ENCODE data around the gene GSTA4.

Gene GSTA4

DNA sequence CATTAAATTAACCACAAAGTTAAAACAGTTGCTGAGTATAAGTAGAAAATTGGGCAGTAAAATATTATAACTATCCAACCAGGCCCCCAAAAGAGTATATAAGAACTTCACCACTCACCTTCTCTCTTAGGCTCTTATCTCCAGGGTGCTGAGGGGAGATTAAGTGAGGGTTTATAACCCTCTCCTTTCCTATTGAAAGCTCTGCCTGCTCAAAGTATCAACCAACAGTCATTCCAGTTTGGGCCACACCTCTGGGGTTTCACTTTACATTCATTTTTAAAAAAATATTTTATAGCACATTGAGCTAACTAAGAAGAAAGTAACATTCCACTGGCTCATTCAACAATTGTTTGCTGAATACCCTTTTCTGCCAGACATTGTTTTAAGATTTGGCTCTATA is 22.1 kb downstream of the GSTA4 start:
- Histone ChIP-seq H3K36me3 (replicated peaks in 1 of 2; ENCODE audit: control insufficient read depth in 2 of 2, insufficient read depth in 2 of 2, low read length in 2 of 2) (no peaks in the 10 kb centered on the region), H3K9ac (ENCODE audit: low read depth, low read length, poor library complexity) (no peak overlapping the region), H3K23ac (ENCODE audit: low read depth, low read length, poor library complexity) (no peak overlapping the region), H3K14ac (ENCODE audit: low read length) (no peak overlapping the region), H4K91ac (ENCODE audit: low read depth, low read length, poor library complexity) (no peak overlapping the region), H3K4me2 (ENCODE audit: insufficient read depth, low read length, poor library complexity, severe bottlenecking) (no peak overlapping the region), H2BK120ac (ENCODE audit: low read depth, low read length) (no peak overlapping the region), H3K27ac (replicated peaks; ENCODE audit: low read length) (no peak overlapping the region), H3K4me1 (ENCODE audit: control insufficient read depth in 2 of 2, insufficient read depth in 1 of 2, low read depth in 1 of 2, low read length in 2 of 2) (peaks cover 0 to 6% of the 10 kb centered on the region in 2 donors), H2BK15ac (ENCODE audit: low read length) (no peak overlapping the region), H3K79me1 (ENCODE audit: low read depth, low read length) (no peaks in the 10 kb centered on the region), H2AFZ (ENCODE audit: low read length) (no peak overlapping the region), H2BK5ac (ENCODE audit: low read length) (no peak overlapping the region), H3K4me3 (ENCODE audit: low read length in 2 of 2) (no peak overlapping the region), H3K4ac (ENCODE audit: low read length) (no peak overlapping the region), H2BK12ac (ENCODE audit: low read length) (no peak overlapping the region), H4K8ac (ENCODE audit: low read depth, low read length) (no peak overlapping the region), H3K18ac (ENCODE audit: low read length) (no peak overlapping the region), H3K27me3 (ENCODE audit: control insufficient read depth in 3 of 3, insufficient read depth in 3 of 3, low read depth in 1 of 3, low read length in 3 of 3) (no peaks in the 10 kb centered on the region), H3K9me3 (replicated peaks in 1 of 2; ENCODE audit: control insufficient read depth in 2 of 2, insufficient read depth in 1 of 2, low read depth in 1 of 2, low read length in 2 of 2) (no peaks in the 10 kb centered on the region), H2AK5ac (ENCODE audit: low read depth, low read length) (no peak overlapping the region)
- no peak for DNase-seq (ENCODE audit: low spot score)

- no peak overlapping the region for H3K14ac ChIP-seq (ENCODE audit: low read length)
- no peak overlapping the region for H2BK120ac ChIP-seq (ENCODE audit: low read depth, low read length)
- H4K91ac ChIP-seq (ENCODE audit: low read depth, low read length, poor library complexity), result no peak overlapping the region
- H3K36me3 ChIP-seq (replicated peaks in 1 of 2; ENCODE audit: control insufficient read depth in 2 of 2, insufficient read depth in 2 of 2, low read length in 2 of 2), result no peaks in the 10 kb centered on the region
- DNase-seq (ENCODE audit: low spot score), result no peak
- WGBS, 2 donors (ENCODE audit: extremely low coverage in 2 of 2, insufficient read length in 2 of 2, insufficient replicate concordance in 1 of 2), result no CpG with 5 or more reads among the region's 2 CpGs
- no peak overlapping the region for H4K8ac ChIP-seq (ENCODE audit: low read depth, low read length)
- no peak overlapping the region for H3K4ac ChIP-seq (ENCODE audit: low read length)
- no peak overlapping the region for H3K9ac ChIP-seq (ENCODE audit: low read depth, low read length, poor library complexity)
- peaks cover 0 to 9% (median 0%) of the 10 kb centered on the region in 3 experiments for H3K27me3 ChIP-seq (ENCODE audit: control insufficient read depth in 3 of 3, insufficient read depth in 3 of 3, low read depth in 1 of 3, low read length in 3 of 3)
- H3K4me2 ChIP-seq (ENCODE audit: insufficient read depth, low read length, poor library complexity, severe bottlenecking), result no peak overlapping the region
- H3K18ac ChIP-seq (ENCODE audit: low read length), result no peak overlapping the region
- H2AK5ac ChIP-seq (ENCODE audit: low read depth, low read length), result no peak overlapping the region
- no peak overlapping the region for H3K4me3 ChIP-seq (ENCODE audit: low read length in 2 of 2)
- H3K9me3 ChIP-seq (replicated peaks in 1 of 2; ENCODE audit: control insufficient read depth in 2 of 2, insufficient read depth in 1 of 2, low read depth in 1 of 2, low read length in 2 of 2), result no peaks in the 10 kb centered on the region
- no peak overlapping the region for H2BK12ac ChIP-seq (ENCODE audit: low read length)
- H3K27ac ChIP-seq (replicated peaks; ENCODE audit: low read length), result no peak overlapping the region
- no peak overlapping the region for H3K23ac ChIP-seq (ENCODE audit: low read depth, low read length, poor library complexity)
- no peak overlapping the region for H2BK5ac ChIP-seq (ENCODE audit: low read length)
- H3K79me1 ChIP-seq (ENCODE audit: low read depth, low read length), result no peaks in the 10 kb centered on the region
- H2BK15ac ChIP-seq (ENCODE audit: low read length), result no peak overlapping the region
- H3K4me1 ChIP-seq (ENCODE audit: control insufficient read depth in 2 of 2, insufficient read depth in 1 of 2, low read depth in 1 of 2, low read length in 2 of 2), result no peaks in the 10 kb centered on the region
- H2AFZ ChIP-seq (ENCODE audit: low read length), result no peak overlapping the region
Observed at GRCh38 chr6:52969359-52969758, 25.7 kb downstream of the GSTA4 start.

GRCh38 chr6:52966101-52966500 is 29.0 kb downstream of the GSTA4 start:
- Histone ChIP-seq H2BK5ac (ENCODE audit: low read length) (no peak overlapping the region), H3K23ac (ENCODE audit: low read depth, low read length, poor library complexity) (no peak overlapping the region), H3K36me3 (replicated peaks in 1 of 2; ENCODE audit: control insufficient read depth in 2 of 2, insufficient read depth in 2 of 2, low read length in 2 of 2) (no peaks in the 10 kb centered on the region), H4K91ac (ENCODE audit: low read depth, low read length, poor library complexity) (no peak overlapping the region), H3K9me3 (replicated peaks in 1 of 2; ENCODE audit: control insufficient read depth in 2 of 2, insufficient read depth in 1 of 2, low read depth in 1 of 2, low read length in 2 of 2) (peaks cover 0 to 6% of the 10 kb centered on the region in 2 donors), H3K4me3 (ENCODE audit: low read length in 2 of 2) (no peak overlapping the region), H2AFZ (ENCODE audit: low read length) (no peak overlapping the region), H3K9ac (ENCODE audit: low read depth, low read length, poor library complexity) (no peak overlapping the region), H3K18ac (ENCODE audit: low read length) (no peak overlapping the region), H2AK5ac (ENCODE audit: low read depth, low read length) (no peak overlapping the region), H2BK12ac (ENCODE audit: low read length) (no peak overlapping the region), H3K4me2 (ENCODE audit: insufficient read depth, low read length, poor library complexity, severe bottlenecking) (no peak overlapping the region), H3K4ac (ENCODE audit: low read length) (no peak overlapping the region), H2BK120ac (ENCODE audit: low read depth, low read length) (no peak overlapping the region), H3K27me3 (ENCODE audit: control insufficient read depth in 3 of 3, insufficient read depth in 3 of 3, low read depth in 1 of 3, low read length in 3 of 3) (peaks cover 0 to 11% (median 0%) of the 10 kb centered on the region in 3 experiments), H3K79me1 (ENCODE audit: low read depth, low read length) (no peaks in the 10 kb centered on the region), H3K4me1 (ENCODE audit: control insufficient read depth in 2 of 2, insufficient read depth in 1 of 2, low read depth in 1 of 2, low read length in 2 of 2) (no peaks in the 10 kb centered on the region), H2BK15ac (ENCODE audit: low read length) (no peak overlapping the region), H3K27ac (replicated peaks; ENCODE audit: low read length) (no peak overlapping the region), H3K14ac (ENCODE audit: low read length) (no peak overlapping the region), H4K8ac (ENCODE audit: low read depth, low read length) (no peak overlapping the region)
- WGBS, 2 donors (ENCODE audit: extremely low coverage in 2 of 2, insufficient read length in 2 of 2, insufficient replicate concordance in 1 of 2), result no CpG with 5 or more reads among the region's 3 CpGs
- no peak for DNase-seq (ENCODE audit: low spot score)

GRCh38 chr6:52965380-52965779 is 29.7 kb downstream of the GSTA4 start:
- Histone ChIP-seq H3K9me3 (replicated peaks in 1 of 2; ENCODE audit: control insufficient read depth in 2 of 2, insufficient read depth in 1 of 2, low read depth in 1 of 2, low read length in 2 of 2) (peaks cover 0 to 6% of the 10 kb centered on the region in 2 donors), H2BK5ac (ENCODE audit: low read length) (no peak overlapping the region), H2BK15ac (ENCODE audit: low read length) (no peak overlapping the region), H3K36me3 (replicated peaks in 1 of 2; ENCODE audit: control insufficient read depth in 2 of 2, insufficient read depth in 2 of 2, low read length in 2 of 2) (no peaks in the 10 kb centered on the region), H4K91ac (ENCODE audit: low read depth, low read length, poor library complexity) (no peak overlapping the region), H3K23ac (ENCODE audit: low read depth, low read length, poor library complexity) (no peak overlapping the region), H3K4ac (ENCODE audit: low read length) (no peak overlapping the region), H3K9ac (ENCODE audit: low read depth, low read length, poor library complexity) (no peak overlapping the region), H2AK5ac (ENCODE audit: low read depth, low read length) (no peak overlapping the region), H3K4me1 (ENCODE audit: control insufficient read depth in 2 of 2, insufficient read depth in 1 of 2, low read depth in 1 of 2, low read length in 2 of 2) (no peaks in the 10 kb centered on the region), H3K14ac (ENCODE audit: low read length) (no peak overlapping the region), H2AFZ (ENCODE audit: low read length) (no peak overlapping the region), H2BK120ac (ENCODE audit: low read depth, low read length) (no peak overlapping the region), H3K18ac (ENCODE audit: low read length) (no peak overlapping the region), H3K4me3 (ENCODE audit: low read length in 2 of 2) (no peak overlapping the region), H3K27me3 (ENCODE audit: control insufficient read depth in 3 of 3, insufficient read depth in 3 of 3, low read depth in 1 of 3, low read length in 3 of 3) (peaks cover 0 to 11% (median 0%) of the 10 kb centered on the region in 3 experiments), H3K27ac (replicated peaks; ENCODE audit: low read length) (no peak overlapping the region), H3K4me2 (ENCODE audit: insufficient read depth, low read length, poor library complexity, severe bottlenecking) (no peak overlapping the region), H4K8ac (ENCODE audit: low read depth, low read length) (no peak overlapping the region), H2BK12ac (ENCODE audit: low read length) (no peak overlapping the region), H3K79me1 (ENCODE audit: low read depth, low read length) (no peaks in the 10 kb centered on the region)
- DNase-seq (ENCODE audit: low spot score), result no peak
- no CpG with 5 or more reads among the region's 4 CpGs for WGBS, 2 donors (ENCODE audit: extremely low coverage in 2 of 2, insufficient read length in 2 of 2, insufficient replicate concordance in 1 of 2)

Measured in neuronal stem cell (in vitro differentiated cells).